ENCODE measurements around the gene HS3ST5.

The HS3ST5 gene

DNA sequence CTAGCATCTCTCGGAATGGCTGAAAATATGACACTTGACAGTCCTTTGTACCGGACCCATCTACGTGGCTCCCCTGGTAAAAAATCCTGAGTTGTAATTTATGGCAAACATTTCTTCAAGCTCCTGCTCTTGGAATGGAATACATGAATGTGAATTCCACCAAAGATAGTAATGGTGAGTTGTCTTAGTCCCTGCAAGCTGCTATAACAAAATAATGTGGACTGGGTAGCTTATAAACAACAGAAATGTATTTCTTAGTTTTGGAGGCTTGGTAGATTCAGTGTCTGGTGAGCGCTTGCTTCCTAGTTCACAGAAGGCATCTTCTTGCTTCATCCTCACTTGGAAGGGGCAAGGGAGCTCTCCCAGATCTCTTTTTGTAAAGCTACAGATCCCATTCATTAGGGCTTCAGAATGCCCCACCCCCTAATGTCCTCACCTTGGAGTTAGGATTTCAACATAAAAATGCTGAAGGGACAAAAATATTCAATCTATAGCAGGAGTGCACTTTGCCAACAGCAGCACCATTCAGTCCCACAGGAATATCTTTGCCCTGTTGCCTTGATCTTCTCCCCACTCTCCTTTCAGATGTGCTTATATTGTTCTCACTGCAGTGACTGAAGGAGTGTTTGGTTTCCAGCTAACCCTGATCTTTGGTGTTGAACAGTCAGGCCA, 204.1 kb downstream of the HS3ST5 start:
- TF ChIP-seq SP1 (IDR thresholded peaks at IDR 0.05) = no peak
- TF ChIP-seq ELF4 (IDR thresholded peaks at IDR 0.05) = no peak
- no peak for TF ChIP-seq FOXK2 (IDR thresholded peaks at IDR 0.05)
- TF ChIP-seq SUZ12 (IDR thresholded peaks at IDR 0.05) = no peak
- no peak for TF ChIP-seq BHLHE40 (IDR thresholded peaks at IDR 0.05; ENCODE audit: borderline replicate concordance)
- TF ChIP-seq, protein P1, sequence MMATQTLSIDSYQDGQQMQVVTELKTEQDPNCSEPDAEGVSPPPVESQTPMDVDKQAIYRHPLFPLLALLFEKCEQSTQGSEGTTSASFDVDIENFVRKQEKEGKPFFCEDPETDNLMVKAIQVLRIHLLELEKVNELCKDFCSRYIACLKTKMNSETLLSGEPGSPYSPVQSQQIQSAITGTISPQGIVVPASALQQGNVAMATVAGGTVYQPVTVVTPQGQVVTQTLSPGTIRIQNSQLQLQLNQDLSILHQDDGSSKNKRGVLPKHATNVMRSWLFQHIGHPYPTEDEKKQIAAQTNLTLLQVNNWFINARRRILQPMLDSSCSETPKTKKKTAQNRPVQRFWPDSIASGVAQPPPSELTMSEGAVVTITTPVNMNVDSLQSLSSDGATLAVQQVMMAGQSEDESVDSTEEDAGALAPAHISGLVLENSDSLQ (IDR thresholded peaks at IDR 0.05) = no peak
- no peak for TF ChIP-seq ZNF384 (IDR thresholded peaks at IDR 0.05)
- TF ChIP-seq TARDBP (IDR thresholded peaks at IDR 0.05) = no peak
- TF ChIP-seq HDGF (IDR thresholded peaks at IDR 0.05; ENCODE audit: borderline replicate concordance) = no peak
- no peak for TF ChIP-seq LEF1 (IDR thresholded peaks at IDR 0.05; ENCODE audit: borderline replicate concordance)
- no peak for TF ChIP-seq CTBP1 (IDR thresholded peaks at IDR 0.05; ENCODE audit: borderline replicate concordance)
- no peak for TF ChIP-seq FOXM1 (IDR thresholded peaks at IDR 0.05; ENCODE audit: borderline replicate concordance)
- no peak for TF ChIP-seq NFRKB (IDR thresholded peaks at IDR 0.05)
- DNase-seq (ENCODE audit: extremely low spot score) = no peak
- POLR2A ChIA-PET = no interaction called here
- CTCF ChIA-PET = no interaction called here

DNA sequence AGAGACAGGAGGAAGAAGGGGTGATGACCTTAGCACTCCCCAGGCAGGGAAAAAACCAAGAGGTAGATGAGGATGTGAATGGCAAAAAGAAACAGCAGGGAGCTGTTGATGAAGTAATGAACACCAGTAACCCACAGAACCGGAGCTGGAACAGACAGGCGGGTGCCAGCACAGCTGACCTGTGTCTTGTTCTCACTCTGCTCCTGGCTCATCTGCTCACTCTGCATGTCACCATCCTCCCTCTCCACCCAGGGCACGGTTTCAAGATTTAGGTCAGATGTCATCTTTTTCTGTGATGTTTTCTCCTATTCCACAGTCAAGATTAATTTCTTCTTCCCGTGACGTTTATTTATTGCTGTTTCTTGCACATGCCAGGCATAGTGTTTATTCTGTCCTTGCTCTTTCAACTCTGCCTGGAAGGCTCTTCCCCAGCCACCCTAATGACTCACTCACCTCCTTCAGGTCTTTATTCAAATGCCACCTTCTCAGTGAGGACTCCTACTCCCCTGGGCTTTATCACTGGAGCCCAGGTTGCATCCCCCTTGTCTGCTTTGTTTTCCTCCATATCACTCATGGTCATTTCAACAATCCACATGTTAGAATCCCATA, 207.4 kb downstream of the HS3ST5 start:
- no peak for TF ChIP-seq FOXK2 (IDR thresholded peaks at IDR 0.05)
- no peak for TF ChIP-seq LEF1 (IDR thresholded peaks at IDR 0.05; ENCODE audit: borderline replicate concordance)
- ChIA-PET POLR2A (no interaction called here), CTCF (no interaction called here)
- no peak for DNase-seq (ENCODE audit: extremely low spot score)

GRCh38 chr6:114133816-114134215, 209.0 kb downstream of the HS3ST5 start:
- CTCF ChIA-PET = no interaction called here
- TF ChIP-seq L3MBTL2 (conservative IDR thresholded peaks at IDR 0.05) = no peak
- TF ChIP-seq, protein P1 (IDR thresholded peaks at IDR 0.05) = no peak
- TF ChIP-seq FOXA1 (IDR thresholded peaks at IDR 0.05) = no peak
- TF ChIP-seq FOXM1 (IDR thresholded peaks at IDR 0.05; ENCODE audit: borderline replicate concordance) = no peak
- TF ChIP-seq FOXK2 (IDR thresholded peaks at IDR 0.05) = no peak
- TF ChIP-seq ZNF384 (IDR thresholded peaks at IDR 0.05) = no peak
- TF ChIP-seq NFRKB (IDR thresholded peaks at IDR 0.05) = no peak
- TF ChIP-seq SP1 (IDR thresholded peaks at IDR 0.05) = no peak
- TF ChIP-seq TARDBP (IDR thresholded peaks at IDR 0.05) = no peak
- no peak for TF ChIP-seq BHLHE40 (IDR thresholded peaks at IDR 0.05; ENCODE audit: borderline replicate concordance)
- TF ChIP-seq ELF4 (IDR thresholded peaks at IDR 0.05) = no peak
- TF ChIP-seq CTBP1 (IDR thresholded peaks at IDR 0.05; ENCODE audit: borderline replicate concordance) = no peak
- no peak for DNase-seq (ENCODE audit: extremely low spot score)
- POLR2A ChIA-PET = no interaction called here

- no peak for DNase-seq (ENCODE audit: extremely low spot score)
- TF ChIP-seq SP1 (IDR thresholded peaks at IDR 0.05) (no peak), NFRKB (IDR thresholded peaks at IDR 0.05) (no peak), SUZ12 (IDR thresholded peaks at IDR 0.05) (no peak), ELF4 (IDR thresholded peaks at IDR 0.05) (no peak), ARNT (IDR thresholded peaks at IDR 0.05) (no peak), HDGF (IDR thresholded peaks at IDR 0.05; ENCODE audit: borderline replicate concordance) (no peak)
- ChIA-PET POLR2A (no interaction called here), CTCF (no interaction called here)
Measured at GRCh38 chr6:114131945-114132344, 210.9 kb downstream of the HS3ST5 start.

DNA sequence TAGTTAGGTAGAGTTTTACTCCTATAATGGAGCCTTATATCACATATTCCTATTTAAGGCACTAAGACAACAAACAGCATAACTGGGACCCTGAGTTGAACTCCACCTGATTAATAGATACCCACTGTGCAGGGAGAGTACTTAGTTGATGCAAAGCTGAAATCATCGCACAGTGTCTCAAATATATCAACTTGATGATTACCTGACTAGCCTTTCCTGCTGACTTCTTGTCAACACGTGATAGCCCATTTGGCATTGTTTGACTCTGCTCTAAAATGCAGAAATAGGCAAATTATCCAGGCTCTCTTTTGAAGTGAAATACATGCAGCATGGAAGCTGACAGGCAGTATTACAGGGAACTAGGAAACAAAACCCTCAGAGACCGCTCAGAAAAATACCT, 217.2 kb downstream of the HS3ST5 start:
- CTCF ChIA-PET = no interaction called here
- POLR2A ChIA-PET = no interaction called here
- DNase-seq (ENCODE audit: extremely low spot score) = no peak
- TF ChIP-seq SUZ12 (IDR thresholded peaks at IDR 0.05) (no peak), TARDBP (IDR thresholded peaks at IDR 0.05) (no peak), FOXA1 (IDR thresholded peaks at IDR 0.05) (no peak), ARNT (IDR thresholded peaks at IDR 0.05) (no peak), BHLHE40 (IDR thresholded peaks at IDR 0.05; ENCODE audit: borderline replicate concordance) (no peak), FOXK2 (IDR thresholded peaks at IDR 0.05) (no peak), LEF1 (IDR thresholded peaks at IDR 0.05; ENCODE audit: borderline replicate concordance) (no peak), SP1 (IDR thresholded peaks at IDR 0.05) (no peak)
- TF ChIP-seq, protein P1 (IDR thresholded peaks at IDR 0.05) = no peak

DNA sequence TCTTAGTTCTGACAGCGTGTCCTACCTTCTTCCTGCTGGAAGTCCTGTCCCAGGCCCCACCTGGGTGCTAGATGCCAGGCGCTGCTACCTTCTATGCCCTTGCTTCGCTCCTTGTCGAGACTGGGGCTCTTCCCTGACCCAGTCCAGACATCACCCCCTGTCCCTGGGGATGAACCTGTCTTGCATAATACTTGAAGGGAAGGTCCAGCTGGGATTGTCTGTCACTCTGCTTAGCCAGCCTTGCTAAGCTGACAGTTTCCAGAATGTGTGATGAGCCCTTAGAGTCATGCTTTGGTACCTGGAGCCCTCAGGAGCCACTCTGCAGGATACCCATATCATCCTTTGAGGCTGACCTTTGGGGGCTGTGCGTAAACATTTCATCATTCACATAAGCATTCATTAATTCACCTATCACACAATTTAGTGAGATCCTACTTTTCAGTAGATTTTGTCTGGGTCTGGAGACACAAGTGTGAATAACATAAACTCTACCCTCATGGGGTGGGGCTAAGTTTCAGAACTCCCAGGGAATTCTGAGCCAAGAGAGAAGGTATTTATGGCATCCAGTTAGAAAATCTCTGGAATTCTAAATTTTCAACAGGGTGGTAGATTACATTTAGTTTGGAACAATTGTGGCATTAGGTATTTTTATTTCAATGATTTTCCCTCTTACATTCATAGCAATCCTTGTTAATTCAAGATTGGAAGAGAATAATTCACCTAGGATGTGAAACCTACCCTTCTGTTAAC, 220.7 kb downstream of the HS3ST5 start:
- CTCF ChIA-PET = no interaction called here

More for the DNA sequence above, 220.7 kb downstream of the HS3ST5 start:
- DNase-seq (ENCODE audit: extremely low spot score) = no peak
- POLR2A ChIA-PET = no interaction called here
- TF ChIP-seq CTBP1 (IDR thresholded peaks at IDR 0.05; ENCODE audit: borderline replicate concordance) (no peak), ZNF384 (IDR thresholded peaks at IDR 0.05) (no peak), TARDBP (IDR thresholded peaks at IDR 0.05) (no peak), HDGF (IDR thresholded peaks at IDR 0.05; ENCODE audit: borderline replicate concordance) (no peak), ELF4 (IDR thresholded peaks at IDR 0.05) (no peak), FOXA1 (IDR thresholded peaks at IDR 0.05) (no peak), SUZ12 (IDR thresholded peaks at IDR 0.05) (no peak), BHLHE40 (IDR thresholded peaks at IDR 0.05; ENCODE audit: borderline replicate concordance) (no peak), NFRKB (IDR thresholded peaks at IDR 0.05) (no peak), ARNT (IDR thresholded peaks at IDR 0.05) (no peak), SP1 (IDR thresholded peaks at IDR 0.05) (no peak), FOXM1 (IDR thresholded peaks at IDR 0.05; ENCODE audit: borderline replicate concordance) (no peak), FOXK2 (IDR thresholded peaks at IDR 0.05) (no peak), L3MBTL2 (conservative IDR thresholded peaks at IDR 0.05) (no peak), LEF1 (IDR thresholded peaks at IDR 0.05; ENCODE audit: borderline replicate concordance) (no peak)
- TF ChIP-seq, protein P1 (IDR thresholded peaks at IDR 0.05) = no peak
